Heart right ventricle (tissue), 16 donors: ENCODE data around the gene RUVBL1. TPM values are rescaled to one million over a fixed set of nuclear protein-coding genes. Genes with fewer than 3 reads are reported as not detected.
A peak's percentile ranks its signal among the peaks of the same experiment; 100 is the strongest.

Experiments
- ATAC-seq, 8 donors: fragments of 200-7000 bp; cut with Tn5 transposase; one replicate each; pipeline ENCODE4 v1.9.1; 2020; ENCODE audit warnings: mild to moderate bottlenecking in 8 of 8, moderate library complexity in 8 of 8, moderate number of reproducible peaks in 1 of 8
- DNase-seq, 2 donors: peaks; one replicate each; pipeline ENCODE4 v3.0.0-alpha.2; 2020
- H3K27ac ChIP-seq, 10 donors: fragments of 200-600 bp; sonication (generic) in 2 of 10; one replicate each; pipeline versions ENCODE4 v1.5.0 to v1.8.0; 2020 to 2022; ENCODE audit warnings: mild to moderate bottlenecking in 3 of 10
- H3K27me3 ChIP-seq, 7 donors: fragments of 200-600 bp; one replicate each; pipeline ENCODE4 v1.8.0; 2021 to 2022; ENCODE audit warnings: mild to moderate bottlenecking in 2 of 7
- H3K36me3 ChIP-seq, 9 donors: fragments of 200-600 bp; sonication (generic) in 1 of 9; one replicate each; pipeline versions ENCODE4 v1.5.0 to v1.8.0; 2020 to 2022; ENCODE audit warnings: mild to moderate bottlenecking in 2 of 9
- H3K4me1 ChIP-seq, 9 donors: fragments of 200-600 bp; sonication (generic) in 1 of 9; one replicate each; pipeline versions ENCODE4 v1.5.0 to v1.8.0; 2020 to 2022; ENCODE audit warnings: mild to moderate bottlenecking in 4 of 9
- H3K4me3 ChIP-seq, 10 donors: fragments of 200-600 bp; sonication (generic) in 2 of 10; one replicate each; pipeline versions ENCODE4 v1.5.0 to v1.8.0; 2020 to 2022; ENCODE audit warnings: mild to moderate bottlenecking in 7 of 10, moderate library complexity in 2 of 10
- H3K9me3 ChIP-seq, 11 donors: fragments of 200-600 bp in 10 of 11; sonication (generic) in 2 of 11; one replicate each; pipeline versions ENCODE4 v1.5.0 to v1.8.0; 2013 to 2022; ENCODE audit warnings: mild to moderate bottlenecking in 2 of 11, control low read depth in 1 of 11, moderate library complexity in 1 of 11
- CTCF ChIP-seq, 9 donors: fragments of 200-600 bp; sonication (generic) in 2 of 9; IDR thresholded peaks; one replicate each; pipeline versions ENCODE4 v1.5.0 to v1.8.0; 2021 to 2022; ENCODE audit warnings: antibody characterized with exemption in 9 of 9, mild to moderate bottlenecking in 5 of 9, moderate library complexity in 1 of 9
- WGBS, 2 donors: extraction: QIAGEN DNeasy Blood & Tissue Kit; methylation state at CpG; one replicate each; pipeline ENCODE4 v1.1.7; 2013; ENCODE audit warnings: inconsistent platforms in 1 of 2; 5-methylcytosine and 5-hydroxymethylcytosine counted together
- intact Hi-C, 10 donors: fragments of 100-400 bp; cut with DNase I; formaldehyde crosslinking; loops; one replicate each; pipeline versions ENCODE4 v1.11.1 to v1.14.2; 2022
- polyA plus RNA-seq, 2 donors: library from polyadenylated mRNA; stranded (reverse); fragments of 200-250 nt; gene quantifications; one replicate each; pipeline ENCODE4 v1.2.3, GENCODE V29; 2013
- total RNA-seq, 10 donors: library from RNA; stranded (reverse); fragmentation: NEBNext Ultra II Directional in 3 of 10; extraction: Animal tissue kit (Norgen Biotek cat#: 25700) in 3 of 10; gene quantifications; one replicate each; pipeline versions ENCODE4 v1.2.1 to v1.2.4, GENCODE V29; 2021 to 2023
- donor health status: Arrhythmogenic right ventricular cardiomyopathy.
- donor health status: ischemic (EF 13 %, LVEDD 7.1; RV severe dilation, severe dysfunction).
- donor health status: healthy with polysubstance abuse.
- donor health status: DM: no; HTN: yes; CAD: no.
- donor health status: DM: no; HTN: no; CAD: no.
- donor health status: ischemic (EF 25% LVEDD 6.9; RV normal size, moderate dysfunction).
- donor health status: ischemic (EF 25% LVEDD 5.7; RV mildly dilated, moderate dysfunction).
- donor health status: healthy.
- donor health status: DM: yes; HTN: yes; CAD: no.
- donor health status: Ischemic cardiomyopathy.
- donor health status: ischemic (EF 35%, LVEDD 5.7; RV mildly dilated, moderate dysfunction).
- donor health status: nonischemic (EF 11% LVEDD 7.7; RV severe dilation, severe dysfunction).
- donor health status: DM: yes; HTN: yes; CAD: no.
- donor health status: PGD.
- donor health status: ischemic (EF 29% LVEDD 5.4; RV normal size, mild dysfunction).
- donor health status: nonischemic (EF 23%, LVEDD 6.1; RV moderate dilation, normal function).

RUVBL1 gene
- total and polyA plus RNA-seq, 12 donors, result 9.4 to 38.5 (median 25.6) TPM

- Histone ChIP-seq H3K4me1 (peaks cover 0 to 16% (median 11%) of the 10 kb centered on the region in 9 donors), H3K27me3 (no peaks in the 10 kb centered on the region), H3K9me3 (peaks cover 0 to 4% (median 0%) of the 10 kb centered on the region in 11 donors), H3K4me3 (no peak overlapping the region), H3K36me3 (no peaks in the 10 kb centered on the region), H3K27ac (no peak overlapping the region)
- DNase-seq (no peak), ATAC-seq (no peak)
- intact Hi-C loops, result no loop called here
- TF ChIP-seq CTCF (IDR thresholded peaks at IDR 0.05), result no peak
- 68 to 69% methylated on average over 2 of the region's 2 CpGs for WGBS, 2 donors
These were observed 3.6 kb upstream of the RUVBL1 start for GRCh38 chr3:128127236-128127635.

GRCh38 chr3:128123156-128123537 is 465 bp downstream of the RUVBL1 start:
- Histone ChIP-seq H3K9me3 (peaks cover 0 to 3% (median 0%) of the 10 kb centered on the region in 11 donors), H3K4me1 (peaks cover 0 to 19% (median 12%) of the 10 kb centered on the region in 9 donors), H3K27me3 (no peaks in the 10 kb centered on the region), H3K27ac (peak overlapping the region; percentile 2 to 88 (median 82)), H3K36me3 (peaks cover 0 to 11% (median 0%) of the 10 kb centered on the region in 9 donors), H3K4me3 (peak overlapping the region; percentile 64 to 96 (median 82))
- intact Hi-C loops, result loop anchor here in 1 of 10 donors (1.0 kb wide), 1 partner anchor 30 kb away; the partner anchor contains the start of gene EEFSEC
- no peak for TF ChIP-seq CTCF (IDR thresholded peaks at IDR 0.05)
- ATAC-seq (no peak), DNase-seq (no peak)
- 1% methylated on average over 22 of the region's 22 CpGs for WGBS, 2 donors

DNA sequence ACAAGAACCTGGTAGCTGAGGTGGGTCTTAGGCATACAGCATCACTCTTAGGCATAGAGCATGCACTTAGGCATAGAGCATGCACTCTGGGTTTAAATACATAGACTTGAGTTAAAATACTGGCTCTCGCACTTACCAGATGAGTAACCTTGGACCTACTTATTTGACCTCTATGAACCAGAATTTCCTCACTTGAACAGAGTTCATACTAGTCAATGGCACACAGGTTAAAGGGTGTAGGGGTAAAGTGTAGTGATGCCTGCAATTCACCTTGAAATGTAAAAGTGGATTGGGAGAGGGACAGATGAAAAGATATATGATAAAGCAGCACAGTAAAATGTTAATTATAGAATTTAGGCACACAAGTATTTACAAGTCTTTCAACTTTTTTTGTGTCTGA is 1.6 kb downstream of the RUVBL1 start:
- 94 to 97% methylated on average over 1 of the region's 1 CpG for WGBS, 2 donors
- Histone ChIP-seq H3K27me3 (no peaks in the 10 kb centered on the region), H3K27ac (no peak overlapping the region), H3K9me3 (peaks cover 0 to 3% (median 0%) of the 10 kb centered on the region in 11 donors), H3K36me3 (peaks cover 0 to 22% (median 0%) of the 10 kb centered on the region in 9 donors), H3K4me3 (no peak overlapping the region), H3K4me1 (peaks cover 0 to 19% (median 12%) of the 10 kb centered on the region in 9 donors)
- intact Hi-C loops, result no loop called here
- DNase-seq, result no peak
- TF ChIP-seq CTCF (IDR thresholded peaks at IDR 0.05), result no peak
- ATAC-seq, result no peak

DNA sequence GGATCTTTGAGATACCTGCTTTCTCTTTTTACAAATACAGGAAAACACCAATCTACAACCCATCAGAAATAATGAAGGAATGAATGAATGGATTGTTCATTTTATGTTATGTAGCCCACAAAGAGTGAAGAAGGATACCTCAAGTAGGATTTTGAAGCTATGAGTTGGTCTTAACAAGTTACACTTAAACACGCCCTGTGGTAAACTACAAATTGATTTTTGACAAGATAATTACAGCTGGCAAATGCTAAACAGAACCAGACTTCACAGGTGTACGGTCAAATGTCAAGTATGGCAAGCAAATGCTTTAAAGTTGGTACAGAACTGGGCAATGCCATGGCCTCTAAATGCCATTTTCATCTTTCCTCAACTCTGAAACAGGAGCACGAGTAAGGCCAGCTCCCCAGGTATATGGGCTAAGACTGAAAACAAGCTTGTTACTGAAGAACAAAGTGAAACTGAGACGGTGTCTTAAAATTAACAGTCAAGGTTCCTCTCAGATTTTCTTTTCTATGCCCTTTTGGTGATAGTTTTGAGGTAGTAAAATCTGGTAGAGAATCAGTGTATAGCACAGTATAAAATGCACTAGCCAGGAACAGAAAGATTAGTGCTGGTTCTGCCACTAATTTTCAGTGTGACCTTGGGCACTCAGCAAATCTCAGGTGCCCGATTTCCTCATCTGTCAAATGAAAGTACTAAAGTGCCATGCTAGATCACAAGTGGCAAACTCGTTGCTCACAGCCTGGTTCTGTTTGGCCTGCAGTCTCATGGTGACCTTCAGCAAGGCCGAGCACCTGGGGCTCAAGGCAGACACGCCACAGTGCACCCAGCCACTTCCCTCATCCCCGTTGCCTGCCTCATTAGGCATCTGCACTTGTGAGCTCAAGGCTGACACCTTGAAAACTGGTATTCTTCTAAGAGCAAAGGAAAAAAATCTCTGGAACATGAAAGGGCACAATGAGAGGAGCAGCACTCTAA is 9.5 kb downstream of the RUVBL1 start:
- ATAC-seq, result peak in 5 of 8 donors; percentile 37 to 84 (median 69)
- peak overlapping the region in 8 of 10 donors; percentile 9 to 78 (median 50) for H3K27ac ChIP-seq

More for the DNA sequence above, 9.5 kb downstream of the RUVBL1 start:
- no peaks in the 10 kb centered on the region for H3K27me3 ChIP-seq
- H3K4me1 ChIP-seq, result peaks cover 0 to 29% (median 0%) of the 10 kb centered on the region in 9 donors
- TF ChIP-seq CTCF (IDR thresholded peaks at IDR 0.05), result no peak
- WGBS, 2 donors, result 70 to 78% methylated on average over 9 of the region's 9 CpGs
- intact Hi-C loops, result no loop called here
- H3K9me3 ChIP-seq, result no peaks in the 10 kb centered on the region
- DNase-seq, result peak in 1 of 2 donors; percentile 23
- H3K36me3 ChIP-seq, result peaks cover 0 to 85% (median 0%) of the 10 kb centered on the region in 9 donors
- no peak overlapping the region for H3K4me3 ChIP-seq
